Hepatocyte (in vitro differentiated cells): Measurements from ENCODE around the gene TSPAN4. TPM values are rescaled to one million over a fixed set of nuclear protein-coding genes. Genes with fewer than 3 reads are reported as not detected.
A peak's percentile ranks its signal among the peaks of the same experiment; 100 is the strongest.

Experiments used
- DNase-seq: peaks from one replicate; pipeline ENCODE4 v3.0.0-alpha.2; 2016; ENCODE audit warnings: low spot score
- H2AFZ ChIP-seq: fragments of 200-600 bp; sonication (generic); 2 replicates; pipeline ENCODE4 v1.6.0; 2016; ENCODE audit warnings: antibody characterized with exemption, mild to moderate bottlenecking
- H3K27ac ChIP-seq: fragments of 200-600 bp; sonication (generic); 2 replicates; pipeline ENCODE4 v1.5.1; 2016; ENCODE audit warnings: mild to moderate bottlenecking
- H3K27me3 ChIP-seq: fragments of 200-600 bp; sonication (generic); 2 replicates; pipeline ENCODE4 v1.6.1; 2016
- H3K36me3 ChIP-seq: fragments of 200-600 bp; sonication (generic); replicated peaks from 2 replicates; pipeline ENCODE4 v1.5.1; 2016; ENCODE audit warnings: low read depth; ENCODE audit not compliant: insufficient read depth
- H3K4me1 ChIP-seq: fragments of 200-600 bp; sonication (generic); 2 replicates; pipeline ENCODE4 v1.5.1; 2016; ENCODE audit warnings: mild to moderate bottlenecking, moderate library complexity; ENCODE audit not compliant: insufficient read depth
- H3K4me2 ChIP-seq: fragments of 200-600 bp; sonication (generic); 2 replicates; pipeline ENCODE4 v1.6.0; 2016
- H3K4me3 ChIP-seq: fragments of 200-600 bp; sonication (generic); 2 replicates; pipeline ENCODE4 v1.5.1; 2016; ENCODE audit warnings: mild to moderate bottlenecking
- H3K79me2 ChIP-seq: fragments of 200-600 bp; sonication (generic); 2 replicates; pipeline ENCODE4 v1.6.0; 2017; ENCODE audit warnings: mild to moderate bottlenecking
- H3K9me2 ChIP-seq: fragments of 200-600 bp; sonication (generic); replicated peaks from 2 replicates; pipeline ENCODE4 v1.6.0; 2017; ENCODE audit warnings: mild to moderate bottlenecking; ENCODE audit not compliant: insufficient read depth
- H3K9me3 ChIP-seq: fragments of 200-600 bp; sonication (generic); 2 replicates; pipeline ENCODE4 v1.5.1; 2016; ENCODE audit warnings: low read depth, mild to moderate bottlenecking
- H4K20me1 ChIP-seq: fragments of 200-600 bp; sonication (generic); 2 replicates; pipeline ENCODE4 v1.6.0; 2016; ENCODE audit warnings: mild to moderate bottlenecking; ENCODE audit not compliant: insufficient read depth, poor library complexity, severe bottlenecking
- EZH2 ChIP-seq: fragments of 200-600 bp; sonication (generic); IDR thresholded peaks from 2 replicates; pipeline ENCODE4 v1.6.1; 2016; ENCODE audit warnings: antibody characterized with exemption, mild to moderate bottlenecking, borderline replicate concordance
- EZH2phosphoT487 ChIP-seq: fragments of 200-600 bp; sonication (generic); IDR thresholded peaks from one replicate; pipeline ENCODE4 v1.6.1; 2018; ENCODE audit warnings: antibody characterized with exemption, mild to moderate bottlenecking, low read depth, moderate library complexity; ENCODE audit not compliant: unreplicated experiment, severe bottlenecking
- WGBS: methylation state at CpG from one replicate; pipeline ENCODE4 v1.1.6; 2016; ENCODE audit warnings: low lambda C conversion rate; ENCODE audit errors: missing lambda C conversion rate; 5-methylcytosine and 5-hydroxymethylcytosine counted together
- polyA plus RNA-seq: library from polyadenylated mRNA; unstranded; fragments of >200 nt; fragmentation: Nextera tagmentation; extraction: Ambion mirVana; gene quantifications from 2 replicates; pipeline ENCODE4 v1.2.1, GENCODE V29; 2016
- total RNA-seq: library from RNA; depleted of rRNA; stranded (reverse); fragments of >200 nt; gene quantifications from 2 replicates; pipeline ENCODE4 v1.2.3, GENCODE V29; 2014
- TF ChIP-seq, protein P1 (sequence below): fragments of 200-600 bp; sonication (generic); IDR thresholded peaks from 2 replicates; pipeline ENCODE4 v1.5.1; 2016; ENCODE audit warnings: antibody characterized with exemption, mild to moderate bottlenecking; ENCODE audit not compliant: poor library complexity

TSPAN4 gene
- total and polyA plus RNA-seq, 2 experiments from 2014 or later, result 82.8 to 148 TPM

DNA sequence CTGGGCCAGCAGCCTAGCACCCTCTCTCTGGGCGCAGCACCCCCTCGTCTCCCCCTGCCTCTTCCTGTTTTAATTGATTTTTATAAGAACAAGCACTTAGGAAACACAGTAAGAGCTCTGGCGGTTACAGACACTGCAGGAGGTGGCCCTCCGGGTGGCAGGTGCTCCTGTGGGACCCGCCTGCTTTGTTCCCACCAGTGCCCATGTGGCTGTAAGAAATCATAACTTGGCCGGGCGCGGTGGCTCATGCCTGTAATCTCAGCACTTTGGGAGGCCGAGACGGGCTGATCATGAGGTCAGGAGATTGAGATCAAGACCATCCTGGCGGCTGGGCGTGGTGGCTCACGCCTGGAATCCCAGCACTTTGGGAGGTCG lies 18.4 kb downstream of the TSPAN4 start:
- TF ChIP-seq, protein P1, sequence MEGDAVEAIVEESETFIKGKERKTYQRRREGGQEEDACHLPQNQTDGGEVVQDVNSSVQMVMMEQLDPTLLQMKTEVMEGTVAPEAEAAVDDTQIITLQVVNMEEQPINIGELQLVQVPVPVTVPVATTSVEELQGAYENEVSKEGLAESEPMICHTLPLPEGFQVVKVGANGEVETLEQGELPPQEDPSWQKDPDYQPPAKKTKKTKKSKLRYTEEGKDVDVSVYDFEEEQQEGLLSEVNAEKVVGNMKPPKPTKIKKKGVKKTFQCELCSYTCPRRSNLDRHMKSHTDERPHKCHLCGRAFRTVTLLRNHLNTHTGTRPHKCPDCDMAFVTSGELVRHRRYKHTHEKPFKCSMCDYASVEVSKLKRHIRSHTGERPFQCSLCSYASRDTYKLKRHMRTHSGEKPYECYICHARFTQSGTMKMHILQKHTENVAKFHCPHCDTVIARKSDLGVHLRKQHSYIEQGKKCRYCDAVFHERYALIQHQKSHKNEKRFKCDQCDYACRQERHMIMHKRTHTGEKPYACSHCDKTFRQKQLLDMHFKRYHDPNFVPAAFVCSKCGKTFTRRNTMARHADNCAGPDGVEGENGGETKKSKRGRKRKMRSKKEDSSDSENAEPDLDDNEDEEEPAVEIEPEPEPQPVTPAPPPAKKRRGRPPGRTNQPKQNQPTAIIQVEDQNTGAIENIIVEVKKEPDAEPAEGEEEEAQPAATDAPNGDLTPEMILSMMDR, result no peak
- TF ChIP-seq EZH2 (no peak), EZH2phosphoT487 (no peak)
- Histone ChIP-seq H3K27ac (no peak overlapping the region), H2AFZ (no peak overlapping the region), H3K27me3 (no peaks in the 10 kb centered on the region), H3K4me2 (no peak overlapping the region), H3K4me1 (peaks cover 31% of the 10 kb centered on the region), H4K20me1 (no peaks in the 10 kb centered on the region), H3K36me3 (no peaks in the 10 kb centered on the region), H3K79me2 (no peaks in the 10 kb centered on the region), H3K9me2 (no peaks in the 10 kb centered on the region), H3K9me3 (no peaks in the 10 kb centered on the region), H3K4me3 (no peak overlapping the region)
- WGBS, result 92% methylated on average over 14 of the region's 14 CpGs
- no peak for DNase-seq

DNA sequence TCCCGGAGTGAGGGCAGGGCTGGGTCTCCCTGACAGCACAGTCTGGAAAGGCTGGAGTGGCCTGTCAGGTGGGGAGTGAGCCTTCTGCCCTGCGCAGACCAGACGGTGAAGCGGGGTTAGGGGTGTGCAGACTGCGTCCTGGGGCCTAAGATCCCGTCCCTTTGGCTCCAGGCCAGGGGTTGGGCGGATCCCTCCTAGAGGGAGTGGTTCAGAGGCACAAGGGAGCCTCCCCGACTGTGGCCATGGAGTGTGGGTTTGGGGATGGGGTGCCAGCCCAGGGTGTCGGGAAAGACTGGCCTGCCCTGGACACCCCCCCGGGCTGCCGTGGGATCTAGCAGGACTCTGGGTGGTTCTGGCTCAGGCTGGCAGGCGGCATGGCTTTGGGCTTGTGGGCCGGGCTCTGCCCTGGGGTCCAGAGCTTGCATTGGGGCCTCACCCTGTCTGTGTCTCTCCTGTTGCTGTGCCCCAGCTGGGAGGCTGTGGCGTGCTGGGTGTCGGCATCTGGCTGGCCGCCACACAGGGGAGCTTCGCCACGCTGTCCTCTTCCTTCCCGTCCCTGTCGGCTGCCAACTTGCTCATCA lies 19.5 kb downstream of the TSPAN4 start:
- no peaks in the 10 kb centered on the region for H3K27me3 ChIP-seq
- no peak overlapping the region for H3K4me3 ChIP-seq
- no peak for DNase-seq
- no peaks in the 10 kb centered on the region for H3K9me3 ChIP-seq
- H3K4me2 ChIP-seq, result peak overlapping the region; percentile 47
- H3K4me1 ChIP-seq, result peaks cover 31% of the 10 kb centered on the region
- H3K27ac ChIP-seq, result peak overlapping the region; percentile 77
- no peak overlapping the region for H2AFZ ChIP-seq
- TF ChIP-seq EZH2 (no peak), EZH2phosphoT487 (no peak)
- TF ChIP-seq, protein P1, result no peak
- H3K9me2 ChIP-seq, result no peaks in the 10 kb centered on the region
- 58% methylated on average over 19 of the region's 20 CpGs for WGBS
- no peaks in the 10 kb centered on the region for H3K36me3 ChIP-seq
- no peaks in the 10 kb centered on the region for H4K20me1 ChIP-seq
- H3K79me2 ChIP-seq, result no peaks in the 10 kb centered on the region

- DNase-seq, result no peak
- Histone ChIP-seq H4K20me1 (no peaks in the 10 kb centered on the region), H3K4me1 (peaks cover 31% of the 10 kb centered on the region), H3K4me2 (peak overlapping the region; percentile 47), H3K27me3 (no peaks in the 10 kb centered on the region), H3K27ac (peak overlapping the region; percentile 77), H2AFZ (no peak overlapping the region), H3K79me2 (no peaks in the 10 kb centered on the region), H3K36me3 (no peaks in the 10 kb centered on the region), H3K9me3 (no peaks in the 10 kb centered on the region), H3K9me2 (no peaks in the 10 kb centered on the region), H3K4me3 (no peak overlapping the region)
- TF ChIP-seq EZH2phosphoT487 (no peak), EZH2 (no peak)
- TF ChIP-seq, protein P1, result no peak
- WGBS, result 79% methylated on average over 3 of the region's 12 CpGs
These were observed 20.0 kb downstream of the TSPAN4 start for GRCh38 chr11:862696-863022.
